ENCODE results near the gene ARSB. TPM values are rescaled to one million over a fixed set of nuclear protein-coding genes. Genes with fewer than 3 reads are reported as not detected.

Gene ARSB
- total and polyA plus RNA-seq, 8 donors = 0.58 to 35.6 (median 7.6) TPM

GRCh38 chr5:78798673-78799029, 186.5 kb downstream of the ARSB start:
- 86 to 96% (median 92%) methylated on average over 3 of the region's 3 CpGs for WGBS, 5 donors

GRCh38 chr5:78797936-78798672, 187.0 kb downstream of the ARSB start:
- intact Hi-C loops (cut with DNase I; ENCODE audit: low total_unique reads) = no loop called here
- DNase-seq = peak in 1 of 2 donors; percentile 62
- WGBS, 5 donors = 87 to 93% (median 89%) methylated on average over 8 of the region's 8 CpGs
- H3K4me3 ChIP-seq = no peak overlapping the region
- H3K27me3 ChIP-seq = no peaks in the 10 kb centered on the region
- H3K36me3 ChIP-seq = no peaks in the 10 kb centered on the region
- H3K9me3 ChIP-seq = no peaks in the 10 kb centered on the region
- no peaks in the 10 kb centered on the region for H3K4me1 ChIP-seq
- H3K27ac ChIP-seq = no peak overlapping the region
- no peak for TF ChIP-seq POLR2A (IDR thresholded peaks at IDR 0.05)
- no peak for TF ChIP-seq CTCF (IDR thresholded peaks at IDR 0.05)
- TF ChIP-seq EP300 (IDR thresholded peaks at IDR 0.05) = no peak
- TF ChIP-seq POLR2AphosphoS5 (IDR thresholded peaks at IDR 0.05) = no peak

More at GRCh38 chr5:78798673-78799029, 186.5 kb downstream of the ARSB start:
- no peak for DNase-seq
- TF ChIP-seq POLR2A (IDR thresholded peaks at IDR 0.05) (no peak), EP300 (IDR thresholded peaks at IDR 0.05) (no peak), CTCF (IDR thresholded peaks at IDR 0.05) (no peak), POLR2AphosphoS5 (IDR thresholded peaks at IDR 0.05) (no peak)
- intact Hi-C loops (cut with DNase I; ENCODE audit: low total_unique reads) = no loop called here
- Histone ChIP-seq H3K36me3 (no peaks in the 10 kb centered on the region), H3K9me3 (no peaks in the 10 kb centered on the region), H3K27ac (no peak overlapping the region), H3K27me3 (no peaks in the 10 kb centered on the region), H3K4me3 (no peak overlapping the region), H3K4me1 (peaks cover 0 to 5% (median 1%) of the 10 kb centered on the region in 4 donors)

GRCh38 chr5:78795757-78796156, 189.4 kb downstream of the ARSB start:
- Histone ChIP-seq H3K9me3 (no peaks in the 10 kb centered on the region), H3K36me3 (no peaks in the 10 kb centered on the region), H3K27me3 (no peaks in the 10 kb centered on the region), H3K27ac (no peak overlapping the region), H3K4me3 (no peak overlapping the region), H3K4me1 (no peaks in the 10 kb centered on the region)
- intact Hi-C loops (cut with DNase I; ENCODE audit: low total_unique reads) = no loop called here
- no peak for DNase-seq
- TF ChIP-seq POLR2AphosphoS5 (IDR thresholded peaks at IDR 0.05) = no peak
- no peak for TF ChIP-seq CTCF (IDR thresholded peaks at IDR 0.05)
- TF ChIP-seq EP300 (IDR thresholded peaks at IDR 0.05) = no peak
- no peak for TF ChIP-seq POLR2A (IDR thresholded peaks at IDR 0.05)
- 51 to 77% (median 65%) methylated on average over 2 of the region's 2 CpGs for WGBS, 5 donors

- WGBS, 5 donors = 67 to 100% (median 96%) methylated on average over 1 of the region's 1 CpG
- no peaks in the 10 kb centered on the region for H3K4me1 ChIP-seq
- TF ChIP-seq CTCF (IDR thresholded peaks at IDR 0.05) (no peak), POLR2AphosphoS5 (IDR thresholded peaks at IDR 0.05) (no peak), POLR2A (IDR thresholded peaks at IDR 0.05) (no peak), EP300 (IDR thresholded peaks at IDR 0.05) (no peak)
- H3K9me3 ChIP-seq = no peaks in the 10 kb centered on the region
- DNase-seq = no peak
- no peak overlapping the region for H3K4me3 ChIP-seq
- no peak overlapping the region for H3K27ac ChIP-seq
- H3K36me3 ChIP-seq = no peaks in the 10 kb centered on the region
- intact Hi-C loops (cut with DNase I; ENCODE audit: low total_unique reads) = no loop called here
- H3K27me3 ChIP-seq = no peaks in the 10 kb centered on the region
Observed at GRCh38 chr5:78794693-78795215, 190.4 kb downstream of the ARSB start.
